Subcutaneous abdominal adipose tissue (tissue), 5 donors: Measurements from ENCODE around the gene ARHGAP15.

Source experiments
- H3K27ac ChIP-seq: one replicate; pipeline ENCODE4 v1.7.0; 2013; ENCODE audit warnings: low read depth, mild to moderate bottlenecking, inconsistent platforms, low read length, moderate library complexity
- H3K27me3 ChIP-seq, 5 donors: one replicate each; pipeline ENCODE4 v1.7.0; 2013; ENCODE audit warnings: low read length in 5 of 5, inconsistent platforms in 1 of 5; ENCODE audit not compliant: control insufficient read depth in 5 of 5, insufficient read depth in 4 of 5
- H3K36me3 ChIP-seq, 5 donors: one replicate each; pipeline ENCODE4 v1.7.0; 2013; ENCODE audit warnings: low read length in 5 of 5; ENCODE audit not compliant: control insufficient read depth in 5 of 5, insufficient read depth in 5 of 5
- H3K4me1 ChIP-seq, 5 donors: one replicate each; pipeline ENCODE4 v1.7.0; 2013; ENCODE audit warnings: low read length in 5 of 5, mild to moderate bottlenecking in 3 of 5, moderate library complexity in 1 of 5; ENCODE audit not compliant: control insufficient read depth in 5 of 5, insufficient read depth in 5 of 5
- H3K4me3 ChIP-seq, 5 donors: one replicate each; pipeline ENCODE4 v1.7.0; 2013; ENCODE audit warnings: low read length in 5 of 5, low read depth in 1 of 5
- H3K9ac ChIP-seq, 5 donors: one replicate each; pipeline ENCODE4 v1.7.0; 2013; ENCODE audit warnings: low read length in 5 of 5, mild to moderate bottlenecking in 4 of 5, moderate library complexity in 3 of 5
- H3K9me3 ChIP-seq, 5 donors: one replicate each; pipeline ENCODE4 v1.7.0; 2013; ENCODE audit warnings: low read length in 5 of 5; ENCODE audit not compliant: control insufficient read depth in 5 of 5
- donor health status: healthy.
- donor health status: healthy.
- donor health status: healthy.
- donor health status: healthy.
- donor health status: healthy.

Gene ARHGAP15

GRCh38 chr2:143675021-143675420, 545.8 kb downstream of the ARHGAP15 start:
- H3K27ac ChIP-seq: no peak overlapping the region
- no peaks in the 10 kb centered on the region for H3K27me3 ChIP-seq
- H3K4me1 ChIP-seq: no peaks in the 10 kb centered on the region
- no peak overlapping the region for H3K4me3 ChIP-seq
- no peaks in the 10 kb centered on the region for H3K36me3 ChIP-seq
- H3K9me3 ChIP-seq: no peaks in the 10 kb centered on the region
- H3K9ac ChIP-seq: no peak overlapping the region

- no peak overlapping the region for H3K4me3 ChIP-seq
- no peak overlapping the region for H3K9ac ChIP-seq
- H3K27ac ChIP-seq: no peak overlapping the region
- H3K4me1 ChIP-seq: no peaks in the 10 kb centered on the region
- no peaks in the 10 kb centered on the region for H3K9me3 ChIP-seq
- no peaks in the 10 kb centered on the region for H3K36me3 ChIP-seq
- no peaks in the 10 kb centered on the region for H3K27me3 ChIP-seq
These were observed 550.4 kb downstream of the ARHGAP15 start for GRCh38 chr2:143679617-143680016.

DNA sequence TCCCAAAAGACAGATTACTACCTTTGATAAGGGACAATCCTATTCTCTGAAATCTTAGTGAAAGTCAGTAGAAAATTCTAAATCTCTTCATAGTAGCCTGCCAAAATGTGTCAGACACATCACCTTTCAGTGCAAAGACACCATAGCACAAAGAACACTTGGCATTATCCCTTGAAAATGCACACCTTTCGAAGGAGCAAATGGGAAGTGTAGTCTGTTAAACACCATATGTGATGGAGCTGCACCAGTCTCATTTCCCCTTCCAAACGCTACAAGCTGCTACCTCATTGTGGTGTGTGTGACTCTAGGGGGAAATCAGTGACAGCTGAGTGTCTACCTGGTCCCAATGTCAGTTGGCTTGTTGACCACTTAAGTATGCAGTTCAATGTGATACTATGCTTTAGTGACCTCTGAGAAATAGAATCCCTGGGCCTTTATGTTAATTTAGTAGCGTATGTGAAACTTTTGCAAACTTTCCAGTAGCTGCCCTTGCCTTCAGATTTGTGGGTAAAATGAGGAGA, 551.7 kb downstream of the ARHGAP15 start:
- Histone ChIP-seq H3K9me3 (no peaks in the 10 kb centered on the region), H3K27me3 (no peaks in the 10 kb centered on the region), H3K4me1 (no peaks in the 10 kb centered on the region), H3K27ac (no peak overlapping the region), H3K9ac (no peak overlapping the region), H3K4me3 (no peak overlapping the region), H3K36me3 (no peaks in the 10 kb centered on the region)

GRCh38 chr2:143682436-143683055, 553.3 kb downstream of the ARHGAP15 start:
- no peak overlapping the region for H3K9ac ChIP-seq

GRCh38 chr2:143683977-143684376, 554.8 kb downstream of the ARHGAP15 start:
- Histone ChIP-seq H3K9ac (no peak overlapping the region), H3K9me3 (no peaks in the 10 kb centered on the region), H3K27me3 (no peaks in the 10 kb centered on the region), H3K4me1 (no peaks in the 10 kb centered on the region), H3K4me3 (no peak overlapping the region), H3K27ac (no peak overlapping the region), H3K36me3 (no peaks in the 10 kb centered on the region)

More at GRCh38 chr2:143682436-143683055, 553.3 kb downstream of the ARHGAP15 start:
- Histone ChIP-seq H3K27ac (no peak overlapping the region), H3K4me1 (no peaks in the 10 kb centered on the region), H3K4me3 (no peak overlapping the region), H3K9me3 (no peaks in the 10 kb centered on the region), H3K36me3 (no peaks in the 10 kb centered on the region), H3K27me3 (no peaks in the 10 kb centered on the region)

GRCh38 chr2:143684551-143685320, 555.5 kb downstream of the ARHGAP15 start:
- Histone ChIP-seq H3K9me3 (no peaks in the 10 kb centered on the region), H3K4me1 (no peaks in the 10 kb centered on the region), H3K4me3 (no peak overlapping the region), H3K27ac (no peak overlapping the region), H3K36me3 (no peaks in the 10 kb centered on the region), H3K9ac (no peak overlapping the region), H3K27me3 (no peaks in the 10 kb centered on the region)

- no peak overlapping the region for H3K4me3 ChIP-seq
- no peaks in the 10 kb centered on the region for H3K4me1 ChIP-seq
- no peak overlapping the region for H3K27ac ChIP-seq
- H3K9ac ChIP-seq: no peak overlapping the region
- H3K9me3 ChIP-seq: no peaks in the 10 kb centered on the region
- H3K36me3 ChIP-seq: no peaks in the 10 kb centered on the region
- no peaks in the 10 kb centered on the region for H3K27me3 ChIP-seq
These were observed 556.3 kb downstream of the ARHGAP15 start for GRCh38 chr2:143685421-143686078.

GRCh38 chr2:143686585-143687164, 557.5 kb downstream of the ARHGAP15 start:
- no peak overlapping the region for H3K4me3 ChIP-seq

GRCh38 chr2:143688248-143688647, 559.0 kb downstream of the ARHGAP15 start:
- Histone ChIP-seq H3K4me1 (no peaks in the 10 kb centered on the region), H3K9ac (no peak overlapping the region), H3K36me3 (no peaks in the 10 kb centered on the region), H3K27me3 (no peaks in the 10 kb centered on the region), H3K27ac (no peak overlapping the region), H3K9me3 (no peaks in the 10 kb centered on the region), H3K4me3 (no peak overlapping the region)

More at GRCh38 chr2:143686585-143687164, 557.5 kb downstream of the ARHGAP15 start:
- H3K27ac ChIP-seq: no peak overlapping the region
- no peak overlapping the region for H3K9ac ChIP-seq
- H3K9me3 ChIP-seq: no peaks in the 10 kb centered on the region
- no peaks in the 10 kb centered on the region for H3K4me1 ChIP-seq
- no peaks in the 10 kb centered on the region for H3K36me3 ChIP-seq
- H3K27me3 ChIP-seq: no peaks in the 10 kb centered on the region

- no peaks in the 10 kb centered on the region for H3K36me3 ChIP-seq
- H3K27ac ChIP-seq: no peak overlapping the region
- H3K27me3 ChIP-seq: no peaks in the 10 kb centered on the region
- no peaks in the 10 kb centered on the region for H3K9me3 ChIP-seq
- no peak overlapping the region for H3K4me3 ChIP-seq
- H3K9ac ChIP-seq: no peak overlapping the region
- H3K4me1 ChIP-seq: no peaks in the 10 kb centered on the region
These were observed 559.6 kb downstream of the ARHGAP15 start for GRCh38 chr2:143688815-143689214.
